Epidermal melanocyte (primary cell): ENCODE results near the gene CAMSAP1.

Experiments
- DNase-seq: peaks from one replicate; pipeline ENCODE4 v3.0.0; 2011; ENCODE audit warnings: low spot score; ENCODE audit not compliant: insufficient read length

CAMSAP1 gene

DNA sequence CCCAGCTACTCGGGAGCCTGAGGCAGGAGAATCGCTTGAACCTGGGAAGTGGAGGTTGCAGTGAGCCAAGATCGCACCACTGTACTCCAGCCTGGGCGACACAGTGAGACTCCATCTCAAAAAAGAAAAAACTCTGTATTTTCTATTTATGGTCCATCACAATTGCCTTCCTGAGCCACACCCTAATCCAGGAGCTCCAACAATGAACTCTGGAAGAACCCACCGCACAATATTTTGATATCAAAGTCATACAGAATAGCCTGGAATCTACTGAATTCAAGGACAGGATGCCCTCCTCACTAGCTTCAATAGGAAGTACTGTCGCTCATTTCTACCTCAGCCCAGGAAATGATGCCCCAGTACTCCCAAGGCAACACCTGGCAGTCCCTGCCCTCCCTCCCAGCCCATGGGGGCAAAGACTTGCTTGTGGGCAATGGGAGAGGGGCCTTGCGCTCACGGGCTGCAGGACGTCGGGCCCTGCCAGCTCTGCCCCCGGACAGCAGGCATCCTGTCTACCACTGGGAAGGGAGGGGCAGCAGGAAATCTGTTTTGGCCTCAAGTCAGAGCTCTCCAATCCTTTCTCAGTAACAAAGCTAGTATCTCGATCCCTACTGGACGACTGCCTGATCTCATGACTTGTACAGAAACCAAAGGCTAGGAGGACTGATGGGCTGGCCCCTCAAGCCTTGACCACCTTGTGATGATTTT is 34.1 kb upstream of the CAMSAP1 start:
- no peak for DNase-seq

- no peak for DNase-seq
Observed at GRCh38 chr9:135939351-135940265, 32.3 kb upstream of the CAMSAP1 start.

DNA sequence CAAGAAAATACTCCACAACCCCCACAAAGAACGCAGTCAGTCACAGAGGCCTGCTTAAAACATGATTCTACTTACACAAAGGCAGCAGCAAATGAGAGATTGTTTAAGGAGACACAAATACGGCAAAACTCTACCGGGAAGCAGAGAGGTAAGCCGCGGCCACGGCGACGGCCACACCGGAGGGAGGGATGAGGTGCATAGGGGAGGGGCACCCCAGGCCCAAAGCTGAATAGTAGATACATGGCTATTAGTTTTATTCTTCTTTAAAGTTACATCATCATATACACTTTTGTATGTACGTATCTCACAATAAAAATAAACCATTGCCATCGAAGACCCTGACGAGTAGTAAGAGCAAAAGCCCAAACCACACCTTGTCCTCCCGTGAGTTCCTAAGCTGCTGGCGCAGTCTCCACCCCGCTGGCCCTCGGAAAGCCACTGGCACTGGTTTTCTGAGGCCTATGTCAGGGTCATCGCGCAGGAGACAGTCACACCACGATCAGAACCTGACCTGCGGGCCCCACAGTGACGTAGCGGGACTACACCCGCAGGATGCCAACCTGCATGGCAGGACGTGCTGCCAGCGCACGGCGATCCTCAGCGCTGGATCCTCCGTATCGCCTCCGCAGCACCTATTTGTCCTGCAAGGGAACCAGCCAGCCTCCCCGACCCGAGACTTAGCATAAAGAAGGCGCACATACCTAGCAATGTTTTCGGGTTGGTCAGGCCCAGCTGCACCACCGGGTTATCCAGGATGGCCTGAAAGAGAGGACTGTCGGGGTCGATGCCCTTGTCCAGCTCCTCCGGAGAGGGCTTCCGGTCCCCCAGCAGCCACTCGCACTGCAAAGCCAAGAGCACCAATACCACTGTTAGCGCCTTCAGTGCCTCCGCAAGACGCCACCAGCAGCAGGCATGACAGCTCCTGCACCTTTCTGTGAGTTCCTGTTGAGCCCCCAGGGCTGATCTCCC is 30.5 kb upstream of the CAMSAP1 start:
- no peak for DNase-seq

- DNase-seq, result no peak
Observed at GRCh38 chr9:135933114-135933513, 25.8 kb upstream of the CAMSAP1 start.

DNA sequence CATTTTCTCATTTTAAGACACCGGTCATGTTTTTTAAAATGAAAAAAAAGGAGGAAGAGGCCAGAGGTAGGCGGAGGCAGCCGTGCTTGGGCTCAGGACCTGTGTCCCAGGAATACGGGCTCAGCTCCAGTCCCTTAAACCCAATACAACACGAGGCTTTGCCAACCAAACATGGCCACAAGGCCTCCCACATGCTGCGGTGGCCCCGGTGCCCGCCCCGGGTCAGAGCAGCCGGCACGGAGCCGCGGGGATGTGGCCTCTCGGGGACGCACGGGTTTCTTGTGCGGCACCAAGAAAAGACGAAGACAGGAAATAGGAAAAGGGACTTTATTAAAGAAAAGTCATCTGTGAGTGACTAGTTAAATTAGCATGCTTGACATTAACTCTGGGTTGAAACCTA is 25.3 kb upstream of the CAMSAP1 start:
- DNase-seq, result no peak

DNA sequence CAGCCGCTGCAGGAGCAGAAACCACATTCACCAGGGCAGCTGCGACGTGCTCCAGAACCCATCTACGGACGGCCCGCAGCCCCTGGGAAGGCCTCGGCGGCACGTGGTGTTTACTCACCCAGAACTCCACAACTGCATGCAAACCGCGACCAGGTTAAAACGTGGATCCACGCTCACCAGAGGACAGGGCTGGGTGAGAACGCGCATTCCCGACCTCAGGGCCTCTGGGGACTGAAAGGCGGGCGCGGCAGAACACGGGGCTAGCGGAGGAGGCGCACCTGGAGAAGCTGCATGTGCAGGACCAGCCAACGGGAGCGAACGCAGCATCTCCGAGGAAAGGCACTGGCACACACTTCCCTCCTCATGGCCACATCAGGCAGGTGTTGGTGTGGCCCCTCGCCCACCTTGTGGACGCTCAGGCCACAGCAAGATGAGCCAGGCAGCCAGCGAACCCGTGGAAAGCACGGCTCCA is 24.0 kb upstream of the CAMSAP1 start:
- DNase-seq, result no peak

DNA sequence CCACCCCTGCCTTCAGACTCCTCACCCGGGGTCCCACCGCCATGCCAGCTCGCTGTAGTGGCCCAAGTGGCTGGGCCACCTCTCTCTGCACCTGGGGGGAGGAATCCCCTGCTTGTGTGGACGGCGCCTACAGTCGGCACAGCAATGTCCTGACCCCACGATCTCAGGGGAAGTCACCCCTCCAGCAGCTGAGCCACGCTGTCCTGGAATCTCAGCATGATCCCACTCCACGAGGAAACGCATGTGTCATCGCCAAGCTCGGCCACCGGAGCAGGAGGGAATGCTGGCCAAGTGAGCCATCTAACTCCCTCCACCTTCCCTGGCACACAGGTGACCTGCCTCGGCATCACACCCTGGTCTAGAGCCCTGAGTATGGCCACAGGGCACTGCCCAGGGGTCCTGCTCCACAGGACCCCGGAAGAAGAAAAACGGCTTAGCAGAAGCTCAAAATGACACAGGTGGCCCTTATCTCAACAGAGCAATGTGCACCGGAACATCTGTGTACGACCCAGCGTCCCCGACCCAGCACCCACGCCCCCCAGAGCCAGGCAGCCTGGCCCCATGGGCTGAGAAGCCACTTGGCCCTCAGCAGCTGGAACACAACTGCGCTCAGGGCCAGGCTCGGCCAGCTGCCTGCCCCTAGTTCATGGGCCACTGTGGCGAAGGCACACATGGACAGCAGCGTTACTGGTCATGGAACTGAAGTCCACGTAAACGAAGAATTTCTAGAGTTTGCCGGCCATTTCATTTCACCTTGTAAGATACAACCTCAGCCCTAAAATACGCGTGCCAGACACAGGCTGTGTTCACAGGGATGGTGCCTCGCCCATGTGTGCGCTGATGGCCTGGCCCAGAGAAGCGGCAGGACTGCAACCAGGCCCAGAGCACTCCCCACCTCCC is 23.4 kb upstream of the CAMSAP1 start:
- no peak for DNase-seq

DNA sequence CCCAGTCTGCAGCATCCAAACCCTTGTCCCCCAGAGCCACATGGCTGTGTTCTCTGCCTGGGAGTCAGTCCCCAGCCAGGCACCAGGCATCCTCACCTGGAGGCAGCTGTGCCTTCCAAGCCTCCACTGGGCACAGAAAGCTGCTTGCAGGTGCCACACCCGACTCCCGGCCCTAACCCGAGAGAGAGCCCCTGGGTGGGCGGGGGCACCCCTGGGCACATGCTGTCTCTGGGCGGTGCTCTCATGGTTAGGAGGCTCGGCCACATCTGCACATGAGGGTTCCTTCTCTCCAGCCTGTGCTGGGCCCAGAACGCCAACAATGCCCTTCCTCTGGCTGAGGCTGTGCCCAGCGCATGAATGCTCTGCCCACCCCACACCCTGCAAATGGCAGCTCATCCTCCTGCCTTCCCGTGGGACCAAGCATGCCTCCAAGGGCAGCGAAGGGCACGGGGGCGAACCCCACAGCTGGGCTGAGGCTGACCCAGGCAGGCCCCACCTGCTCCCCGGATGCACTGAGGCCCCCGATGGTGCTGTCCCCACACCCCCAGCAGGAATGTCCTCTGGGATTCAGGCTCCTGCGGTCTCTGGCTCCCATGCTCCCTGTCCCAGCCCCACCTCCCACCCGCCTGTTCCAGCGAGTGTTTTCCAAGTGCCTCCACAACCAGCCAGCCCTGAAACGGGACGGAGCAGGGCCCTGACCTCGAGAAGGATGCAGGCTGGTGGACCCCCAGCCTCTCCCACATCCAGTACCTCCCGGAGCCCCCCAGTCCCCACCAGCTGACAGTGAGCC is 22.5 kb upstream of the CAMSAP1 start:
- no peak for DNase-seq

DNA sequence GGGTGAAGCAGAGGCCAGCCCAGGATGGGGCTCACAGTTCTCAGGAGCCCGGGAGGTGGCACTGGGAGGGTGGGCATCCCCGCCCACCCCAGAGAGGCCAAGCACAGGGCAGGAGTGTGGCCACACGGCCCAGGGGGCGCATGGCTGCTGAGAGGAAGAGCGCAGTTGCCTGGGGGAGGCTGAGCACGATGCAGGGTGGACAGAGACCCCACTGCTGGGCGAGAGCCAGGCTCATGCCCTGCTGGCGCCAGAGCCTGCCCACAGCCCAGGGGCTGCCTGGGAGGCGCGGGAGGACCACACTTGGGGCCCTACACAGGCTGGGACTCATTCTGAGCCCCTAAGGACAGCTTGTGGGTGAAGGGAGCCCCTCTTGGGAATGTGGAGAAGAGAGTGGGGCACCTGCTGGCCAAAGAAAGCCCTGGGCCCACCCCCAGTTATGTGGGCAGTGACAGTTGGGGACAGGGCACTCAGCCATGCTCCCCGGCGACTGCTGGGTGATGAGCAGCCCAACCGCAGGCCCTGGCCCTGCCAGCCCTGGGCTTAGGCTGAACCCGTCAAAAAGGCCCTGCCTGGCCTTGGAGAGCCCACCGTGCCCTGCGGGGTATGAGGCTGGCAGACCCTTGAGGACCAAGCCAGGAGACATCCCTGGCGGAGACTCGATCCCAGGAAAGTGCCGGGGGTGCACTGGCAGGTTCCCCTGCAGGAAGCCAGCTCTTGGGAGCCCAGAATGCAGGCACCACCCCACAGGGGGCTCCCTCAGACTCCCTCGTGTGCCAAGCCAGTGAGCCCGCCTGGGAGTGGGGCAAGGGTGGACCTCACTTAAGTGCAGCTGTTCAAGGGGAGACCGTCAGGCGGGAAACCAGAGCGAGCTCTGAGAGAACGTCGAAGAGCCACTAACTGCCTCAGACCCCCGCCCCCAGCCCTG is 21.6 kb upstream of the CAMSAP1 start:
- DNase-seq, result no peak

- no peak for DNase-seq
Observed at GRCh38 chr9:135928074-135928730, 20.9 kb upstream of the CAMSAP1 start.

DNA sequence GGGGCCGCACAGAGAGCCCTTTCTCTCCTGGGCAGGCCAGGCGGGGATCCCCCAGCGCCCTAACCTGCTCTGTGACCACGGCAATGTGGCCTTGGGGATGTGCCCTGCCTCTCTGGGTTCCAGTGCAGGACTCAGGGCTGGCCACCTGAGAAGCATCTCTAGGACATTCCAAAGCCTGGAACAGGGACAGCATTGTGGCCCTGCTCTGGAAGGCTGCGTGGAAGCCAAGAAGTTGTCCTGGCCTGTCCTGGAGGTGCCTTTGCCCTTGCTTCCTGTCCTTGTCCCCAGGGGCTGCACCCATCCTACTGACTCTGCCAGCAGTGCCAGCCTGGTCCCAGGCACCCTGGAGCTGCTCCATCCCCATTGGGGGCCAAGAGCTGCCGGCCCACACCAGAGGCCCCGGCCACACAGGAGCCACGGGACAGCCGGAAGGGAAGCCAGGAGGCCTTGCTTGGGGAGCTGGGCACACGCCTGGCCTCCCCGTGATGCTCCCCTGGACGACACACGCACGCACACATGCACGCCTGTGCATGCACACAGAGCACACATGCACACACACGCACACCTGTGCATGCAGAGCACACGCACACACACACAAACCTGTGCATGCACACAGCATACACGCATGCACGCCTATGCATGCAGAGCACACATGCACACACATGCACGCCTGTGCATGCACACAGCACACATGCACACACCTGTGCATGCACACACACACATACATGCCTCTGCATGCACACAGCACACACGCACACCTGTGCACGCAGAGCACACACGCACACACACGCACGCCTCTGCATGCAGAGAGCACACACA is 20.1 kb upstream of the CAMSAP1 start:
- no peak for DNase-seq

DNA sequence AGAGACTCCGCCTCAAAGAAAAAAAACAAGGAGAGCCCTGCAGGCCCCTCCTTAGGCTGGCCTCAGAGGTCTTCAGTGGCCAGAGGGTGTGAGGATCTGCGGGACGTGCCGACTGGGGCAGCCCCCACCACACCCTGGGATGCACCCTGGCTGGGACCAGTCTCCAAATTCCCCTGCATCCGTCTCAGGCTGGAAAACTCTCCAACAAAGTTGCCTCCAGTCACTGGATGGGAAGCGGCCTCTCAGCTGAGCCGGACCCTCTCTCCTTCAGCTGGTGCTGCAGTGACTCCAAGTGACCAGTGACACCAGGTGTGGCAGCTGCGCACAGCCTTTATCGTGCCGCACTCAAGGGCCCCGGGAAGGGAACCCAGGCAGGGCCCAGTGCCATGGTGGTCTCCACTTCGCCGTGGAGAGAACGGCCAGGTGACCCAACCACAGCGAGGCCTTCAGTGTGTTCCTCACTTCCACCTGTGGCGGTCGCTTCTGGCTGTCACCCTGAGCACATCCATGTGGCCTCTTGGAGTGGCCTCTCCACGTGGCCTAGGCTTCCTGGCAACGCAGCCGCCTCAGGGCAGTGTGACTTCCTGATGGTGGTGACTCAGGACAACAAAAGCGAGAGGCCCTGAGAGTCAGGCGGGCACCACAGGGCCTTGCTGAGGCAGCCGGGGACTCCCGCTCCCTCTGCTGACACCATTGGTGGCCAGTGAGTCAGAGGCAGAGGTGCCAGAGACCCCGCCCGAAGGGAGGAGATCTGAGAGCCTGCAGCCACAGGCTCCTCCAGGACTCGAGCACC is 19.3 kb upstream of the CAMSAP1 start:
- DNase-seq, result no peak

DNA sequence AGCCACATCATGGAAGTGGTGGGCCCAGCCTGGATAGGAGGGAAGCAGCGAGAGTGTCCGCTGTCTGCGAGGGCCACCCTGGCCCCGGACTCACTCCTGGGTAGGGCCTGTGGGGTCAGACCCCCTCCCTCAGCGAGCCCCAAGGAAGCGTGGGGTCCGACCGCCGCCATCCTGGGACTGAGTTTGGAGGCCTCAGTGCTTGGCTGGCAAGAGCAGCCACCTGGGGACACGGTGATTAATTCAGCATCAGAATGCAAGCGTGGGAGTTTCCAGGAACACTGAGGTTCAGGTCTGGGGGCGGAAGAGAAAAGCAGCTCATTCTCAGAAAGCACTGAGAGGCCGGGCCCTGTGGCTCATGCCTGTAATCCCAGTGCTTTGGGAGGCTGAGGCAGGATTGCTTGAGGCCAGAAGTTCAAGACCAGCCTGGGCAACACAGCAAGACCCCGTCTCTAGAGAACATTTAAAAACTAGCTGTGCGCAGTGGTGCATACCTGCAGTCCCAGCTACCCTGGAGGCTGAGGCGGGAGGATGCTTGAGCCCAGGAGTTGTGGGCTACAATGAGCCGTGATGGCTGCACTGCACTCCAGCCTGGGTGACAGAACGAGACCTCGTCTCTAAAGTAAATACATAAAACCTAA is 18.3 kb upstream of the CAMSAP1 start:
- DNase-seq, result no peak

DNA sequence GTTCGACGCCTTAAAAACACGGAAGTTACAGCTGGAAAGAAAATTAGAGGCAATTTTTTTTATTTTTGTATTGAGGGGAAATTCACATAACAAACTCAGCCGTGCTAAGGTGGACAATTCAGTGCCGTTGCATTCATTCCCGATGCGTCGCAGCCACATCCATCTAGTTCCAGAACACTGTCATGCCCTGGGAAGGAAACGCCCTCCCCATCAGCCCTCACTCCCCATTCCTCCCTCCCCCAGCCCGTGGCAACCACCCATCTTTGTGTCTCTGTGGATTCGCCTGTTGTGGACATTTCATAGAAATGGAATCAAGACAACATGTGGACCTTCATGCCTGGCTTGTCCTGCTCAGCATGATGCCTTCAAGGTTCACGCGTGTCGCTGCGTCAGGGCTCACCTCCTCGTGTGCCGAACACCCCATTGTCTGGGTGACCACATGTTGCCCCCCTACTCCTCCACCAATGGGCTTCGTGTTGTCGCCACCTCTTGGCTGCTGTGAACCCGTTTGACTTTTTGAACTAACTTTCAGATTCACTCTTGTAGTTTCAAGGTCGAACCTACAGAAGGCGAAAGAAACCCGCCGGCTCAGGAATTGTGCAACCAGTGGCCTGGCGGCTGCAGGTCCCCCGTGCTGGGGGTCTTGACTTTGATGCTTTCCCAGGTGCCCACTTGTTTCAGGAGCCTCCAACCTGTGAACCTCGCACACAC is 17.4 kb upstream of the CAMSAP1 start:
- DNase-seq, result no peak

- DNase-seq, result no peak
Observed at GRCh38 chr9:135923508-135923907, 16.2 kb upstream of the CAMSAP1 start.
